Ovary (tissue), 3 donors: ENCODE results near the gene ZNHIT6.

Source experiments
- CTCF ChIP-seq, 3 donors: fragments of 450-650 bp in 2 of 3; fragments of 200-600 bp in 1 of 3; IDR thresholded peaks; one replicate each; pipeline versions ENCODE4 v1.5.1 to v1.8.0; 2016 to 2022; ENCODE audit warnings: antibody characterized with exemption in 3 of 3, mild to moderate bottlenecking in 1 of 3
- EP300 ChIP-seq: sonication (generic); formaldehyde crosslinking; IDR thresholded peaks from one replicate; pipeline ENCODE4 v1.6.1; 2017; ENCODE audit warnings: antibody characterized with exemption
- donor health status: DM: no; HTN: no; CAD: no.

GRCh38 chr1:85656256-85656655 is 52.0 kb downstream of the ZNHIT6 start:
- TF ChIP-seq CTCF (IDR thresholded peaks at IDR 0.05) (no peak), EP300 (no peak)
